SK-N-DZ (cell line): ENCODE results near the gene AGFG1.

ENCODE experiments used
- DNase-seq: peaks from one replicate; pipeline ENCODE4 v3.0.0-alpha.2; 2015; ENCODE audit warnings: low spot score

Gene AGFG1

DNA sequence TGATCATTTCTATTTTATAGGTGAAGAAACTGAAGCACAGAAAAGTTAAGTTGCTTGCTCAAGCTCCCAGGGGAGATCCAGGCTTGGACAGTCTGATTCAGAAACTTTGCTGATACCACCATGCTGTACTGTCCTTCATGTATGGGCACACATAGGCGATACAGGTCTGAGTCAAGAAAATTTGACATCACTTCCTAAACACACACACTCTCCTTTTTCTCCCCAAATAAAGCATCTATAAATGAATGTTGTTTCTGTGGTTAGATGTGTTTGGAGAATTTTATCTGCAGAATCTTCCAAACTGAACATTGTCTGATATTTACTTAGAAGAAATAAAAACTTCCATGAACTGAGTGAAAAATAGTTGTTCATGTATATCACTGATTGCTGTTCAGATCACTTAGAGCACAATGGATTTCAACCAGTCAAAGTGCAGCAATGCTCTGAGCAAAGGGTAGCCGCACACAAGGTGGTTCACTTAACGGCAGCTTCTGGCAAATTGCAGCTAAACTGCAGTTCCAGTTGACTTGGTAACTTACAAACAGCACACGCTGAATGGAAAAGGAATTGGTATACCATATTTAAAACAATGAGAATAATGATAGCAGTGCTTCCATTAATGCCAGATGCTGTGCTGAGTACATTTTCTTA, 10.0 kb upstream of the AGFG1 start:
- DNase-seq = no peak

GRCh38 chr2:227462462-227462951, 9.4 kb upstream of the AGFG1 start:
- DNase-seq = no peak

DNA sequence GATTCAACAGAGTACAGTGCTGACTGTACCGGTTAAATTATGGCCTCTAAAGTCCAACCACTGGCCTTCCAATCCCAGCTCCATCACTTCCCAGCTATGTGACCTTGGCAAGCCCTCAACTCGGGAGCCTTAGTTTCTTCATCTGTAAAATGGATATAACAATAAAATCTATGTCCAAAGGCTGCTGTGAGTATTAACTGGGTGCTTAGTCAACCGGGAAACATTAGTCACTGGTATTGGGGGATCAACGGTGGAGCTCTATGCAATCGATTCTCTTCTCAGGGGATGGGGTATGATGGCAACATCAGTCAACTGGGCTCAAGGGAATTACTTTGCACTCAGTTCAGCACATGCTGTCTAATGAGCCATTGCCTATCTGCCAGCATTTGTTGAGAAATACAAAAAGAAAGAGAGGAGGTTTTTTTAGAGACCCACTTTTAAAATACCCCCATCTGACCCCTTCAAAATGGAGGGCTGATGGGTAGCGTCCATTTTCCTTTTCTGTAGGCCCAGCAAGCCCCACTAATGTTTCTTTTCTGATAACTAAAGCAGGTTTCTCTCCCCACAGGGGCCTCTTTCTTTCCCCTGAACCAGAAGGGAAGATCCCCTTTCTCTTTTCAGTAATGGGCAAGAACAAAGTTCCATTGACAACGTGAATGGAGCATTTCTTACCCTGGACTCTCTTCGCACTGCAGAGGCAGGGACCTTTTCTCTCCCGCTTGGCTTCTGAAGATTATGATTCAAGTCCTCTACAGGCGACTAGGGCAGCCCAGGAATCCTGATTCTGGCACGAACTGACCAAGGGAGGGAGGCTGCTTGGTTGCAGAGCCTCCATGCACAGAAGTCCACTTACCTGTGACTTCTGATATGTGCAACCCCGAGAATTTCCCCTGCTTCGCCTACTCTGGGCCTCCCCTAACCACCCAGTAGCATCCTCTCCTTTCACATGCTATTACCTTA, 8.7 kb upstream of the AGFG1 start:
- DNase-seq = no peak

DNA sequence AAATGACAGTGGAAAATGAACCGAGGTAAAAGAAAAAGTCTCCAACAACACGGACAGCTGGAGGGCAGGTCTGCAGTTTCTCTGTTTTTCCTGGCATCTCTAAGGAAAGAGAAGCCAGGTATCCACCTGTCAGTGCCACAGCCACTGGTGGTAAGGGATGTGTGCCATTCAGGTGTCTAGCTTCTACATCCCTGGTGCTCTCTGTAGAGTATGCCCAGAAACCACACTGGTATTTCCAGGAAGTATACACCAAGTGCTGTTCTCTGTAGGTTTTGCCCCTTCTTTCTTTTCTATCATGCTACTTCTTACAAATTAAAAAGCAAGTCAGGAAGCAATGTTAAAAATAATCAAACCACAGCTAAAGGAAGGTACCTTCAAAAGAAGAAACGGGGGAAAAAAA, 7.6 kb upstream of the AGFG1 start:
- DNase-seq = no peak

DNA sequence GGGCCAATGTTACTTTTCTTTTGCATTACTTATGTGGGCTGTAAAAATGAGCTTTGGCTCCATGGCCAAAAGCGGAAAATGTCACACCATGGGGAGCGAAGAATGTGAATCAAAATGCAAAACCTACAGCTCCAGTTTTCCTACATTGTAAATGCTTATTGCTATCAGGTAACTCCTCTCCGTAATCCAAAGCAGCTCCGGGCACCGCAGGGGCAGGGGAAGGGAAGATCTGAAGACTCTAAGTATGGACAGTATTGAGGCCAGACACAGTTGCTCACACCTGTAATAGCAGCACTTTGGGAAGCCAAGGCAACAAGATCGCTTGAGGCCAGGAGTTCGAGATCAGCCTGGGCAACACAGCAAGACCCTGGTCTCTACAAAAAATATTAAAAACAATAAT, 7.1 kb upstream of the AGFG1 start:
- DNase-seq = no peak

DNA sequence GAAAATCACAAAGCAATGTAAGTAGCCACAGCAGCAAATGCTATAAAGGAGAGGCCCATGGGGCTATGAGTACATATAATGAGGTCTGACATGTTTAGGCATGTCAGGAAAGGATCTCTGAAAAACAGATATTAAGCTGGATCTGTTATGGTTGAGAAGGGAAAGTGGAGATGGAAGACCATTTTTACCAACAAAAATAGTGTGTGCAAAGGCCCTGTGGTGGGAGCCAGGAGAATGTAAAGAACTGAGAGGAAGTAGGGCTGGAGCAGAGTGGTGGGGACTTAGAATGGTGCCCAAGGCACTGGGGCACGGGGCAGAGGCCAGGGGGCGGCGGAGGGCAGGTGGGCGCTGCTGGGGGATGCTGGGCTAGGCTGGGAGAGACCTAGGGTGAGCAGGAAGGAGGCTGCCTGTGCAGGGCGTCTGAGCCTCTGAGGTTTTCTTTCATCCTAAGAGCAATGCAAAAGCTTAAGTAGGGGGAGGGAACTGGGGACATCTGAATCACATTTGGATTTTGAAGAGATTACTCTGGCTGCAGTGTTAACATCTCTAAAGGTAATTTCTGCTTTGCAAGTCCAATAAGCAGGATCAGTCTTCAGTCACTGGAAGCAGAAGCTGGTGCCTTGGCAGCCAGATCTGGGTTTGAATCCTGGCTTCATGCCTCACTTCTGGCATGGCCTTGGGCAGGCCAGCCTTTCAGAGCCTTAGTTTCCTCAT, 4.9 kb upstream of the AGFG1 start:
- DNase-seq = no peak

DNA sequence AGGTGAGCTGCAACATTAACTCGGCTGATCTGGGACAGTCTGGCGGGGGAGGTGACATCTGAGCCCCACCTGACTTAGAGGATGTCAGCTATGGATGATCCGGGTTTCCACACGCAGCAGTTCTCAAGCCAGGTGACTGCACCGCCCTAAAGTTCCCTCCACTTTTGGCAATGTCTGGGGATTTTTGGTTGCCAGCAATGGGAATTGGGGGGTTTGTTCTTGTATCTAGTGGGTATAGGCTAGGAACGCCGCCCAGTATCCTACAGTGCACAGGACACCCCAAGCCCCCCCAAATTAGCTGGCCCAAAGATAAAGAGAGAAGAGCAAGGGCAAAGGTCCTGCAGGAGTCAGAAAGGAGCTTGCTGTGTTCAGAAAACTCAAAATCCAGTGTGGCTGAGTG, 544 bp upstream of the AGFG1 start:
- no peak for DNase-seq

DNA sequence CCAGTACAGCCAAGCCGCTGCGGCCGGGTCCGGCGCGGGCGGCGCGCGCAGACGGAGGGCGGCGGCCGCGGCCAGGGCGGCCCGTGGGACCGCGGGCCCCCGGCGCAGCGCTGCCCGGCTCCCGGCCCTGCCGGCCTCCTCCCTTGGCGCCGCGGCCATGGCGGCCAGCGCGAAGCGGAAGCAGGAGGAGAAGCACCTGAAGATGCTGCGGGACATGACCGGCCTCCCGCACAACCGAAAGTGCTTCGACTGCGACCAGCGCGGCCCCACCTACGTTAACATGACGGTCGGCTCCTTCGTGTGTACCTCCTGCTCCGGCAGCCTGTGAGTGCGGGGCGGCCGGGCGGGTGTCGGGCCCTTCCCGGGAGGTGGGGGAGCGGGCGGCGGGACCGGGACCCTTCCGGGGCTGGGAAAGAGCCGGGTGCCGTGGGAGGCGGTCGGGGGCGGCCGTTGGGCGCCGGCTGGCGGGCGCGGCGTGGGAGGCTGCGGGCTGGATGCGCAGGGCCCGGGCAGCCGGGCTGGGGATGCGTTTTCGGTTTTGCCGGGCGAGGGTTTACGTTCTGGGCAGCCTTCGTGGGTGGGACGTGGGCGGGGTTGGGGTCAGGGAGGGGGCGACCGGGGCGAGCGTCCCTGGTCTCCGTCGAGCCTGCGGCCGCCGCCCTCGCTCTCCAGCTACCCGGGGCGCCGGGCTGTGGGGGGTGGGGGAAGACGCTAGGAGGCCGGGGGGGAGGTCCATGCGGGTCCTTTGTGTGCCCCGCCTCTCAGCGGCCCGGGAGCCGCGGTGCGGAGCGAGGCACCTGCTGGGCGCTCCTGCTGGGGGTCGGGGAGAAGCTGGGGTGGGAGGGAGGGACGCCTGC, 537 bp downstream of the AGFG1 start:
- peak; percentile 15 for DNase-seq

- DNase-seq = peak; percentile 26
These were observed 1.1 kb downstream of the AGFG1 start for GRCh38 chr2:227473122-227473461.

DNA sequence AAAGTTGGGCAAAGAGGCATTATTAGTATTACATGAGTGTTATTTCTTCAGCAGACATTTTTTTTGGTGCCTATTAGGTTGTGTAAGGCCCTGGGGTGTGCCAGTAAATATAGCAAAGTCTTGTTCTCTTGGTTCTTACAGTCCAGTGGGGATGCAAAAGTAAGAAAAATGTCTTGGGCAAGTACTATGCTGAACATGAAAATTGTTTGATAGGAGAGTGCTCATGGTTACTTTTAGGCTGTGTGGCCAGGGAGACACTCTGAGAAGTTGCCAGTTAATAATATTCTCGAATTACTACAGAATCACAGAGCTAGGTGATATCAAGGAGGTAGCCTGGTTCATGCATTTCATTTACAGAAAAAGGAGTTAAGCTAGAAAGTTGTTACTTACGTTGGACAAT, 1.9 kb downstream of the AGFG1 start:
- DNase-seq = no peak

DNA sequence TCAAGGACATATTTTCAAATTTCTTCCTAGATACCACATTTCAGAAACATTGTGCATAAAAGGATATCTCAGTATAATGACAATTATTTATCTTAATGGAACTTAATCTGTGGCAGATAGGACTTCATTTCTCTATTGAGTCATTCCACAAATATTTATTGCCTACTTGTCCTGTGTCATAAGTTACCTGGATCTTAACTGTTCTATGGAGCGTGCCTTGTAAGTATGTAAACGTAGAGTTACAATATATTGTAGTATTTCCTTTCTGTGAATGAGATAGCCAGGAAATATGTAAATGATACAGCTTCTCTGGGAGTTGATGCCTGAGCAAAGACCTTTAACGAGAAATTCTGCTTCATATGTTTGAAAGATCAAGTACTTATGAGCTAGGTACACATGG, 2.5 kb downstream of the AGFG1 start:
- DNase-seq = no peak

DNA sequence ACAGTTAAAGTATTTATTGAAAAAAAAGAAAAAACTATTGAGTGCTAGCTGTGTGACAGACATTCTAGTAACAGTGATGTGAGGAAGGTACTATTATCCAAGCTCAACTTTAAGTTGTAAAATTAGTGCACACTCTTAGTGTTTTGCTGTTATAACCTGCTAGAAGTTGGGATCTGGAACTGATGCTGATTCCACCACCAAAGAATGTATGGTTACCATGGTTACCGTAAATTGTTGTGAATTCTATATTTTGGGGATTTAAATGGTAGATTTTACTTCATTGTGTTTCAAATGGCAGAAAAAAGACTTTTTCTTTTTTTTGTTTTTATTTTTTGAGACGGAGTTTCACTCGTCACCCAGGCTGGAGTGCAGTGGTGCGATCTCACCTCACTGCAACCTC, 5.3 kb downstream of the AGFG1 start:
- DNase-seq = no peak

DNA sequence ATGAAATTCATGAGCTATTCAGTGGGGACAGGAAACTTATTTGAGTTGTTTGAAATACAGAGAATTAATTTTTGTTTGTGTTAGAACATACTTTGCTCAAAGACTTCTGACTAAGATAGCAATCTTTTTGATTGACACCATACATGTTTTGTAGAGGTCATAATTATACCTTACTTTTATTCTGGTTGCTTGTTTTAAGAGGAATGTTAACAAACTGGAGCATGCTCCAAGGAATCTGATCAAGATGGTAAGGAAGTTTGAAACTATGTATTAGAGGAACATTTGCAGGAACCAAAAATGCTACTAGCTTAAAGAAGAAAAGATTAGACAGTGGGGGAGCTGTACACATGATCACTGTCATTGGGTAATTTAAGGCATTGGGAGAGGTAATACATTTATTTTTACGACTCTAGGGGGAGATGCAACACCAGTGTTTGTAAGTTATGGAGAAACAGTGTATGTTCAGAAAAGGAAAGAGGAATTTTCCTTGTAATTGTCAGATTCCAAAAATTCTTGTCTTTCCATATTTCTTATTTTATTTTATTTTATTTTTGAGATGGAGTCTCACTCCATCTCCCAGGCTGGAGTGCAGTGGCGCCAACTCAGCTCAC, 8.0 kb downstream of the AGFG1 start:
- DNase-seq = peak; percentile 2

DNA sequence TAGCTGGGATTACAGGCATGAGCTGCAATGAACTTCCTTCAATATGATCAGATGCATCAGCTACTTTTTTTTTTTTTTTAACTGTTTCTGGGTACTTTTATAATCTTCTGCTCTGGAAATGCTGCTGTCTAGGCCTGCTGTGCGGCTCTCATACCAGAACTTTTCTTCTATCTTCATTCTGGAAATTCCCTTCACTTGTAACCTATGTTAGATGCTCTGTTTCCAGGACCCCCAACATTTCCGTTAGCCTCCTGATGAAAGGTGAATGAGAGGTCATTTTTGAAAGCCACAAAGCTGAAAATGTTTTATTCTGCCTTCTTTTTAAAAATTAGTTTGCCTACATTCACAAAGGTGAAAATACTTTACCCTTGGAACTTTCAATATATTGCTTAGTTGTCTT, 8.6 kb downstream of the AGFG1 start:
- DNase-seq = no peak

DNA sequence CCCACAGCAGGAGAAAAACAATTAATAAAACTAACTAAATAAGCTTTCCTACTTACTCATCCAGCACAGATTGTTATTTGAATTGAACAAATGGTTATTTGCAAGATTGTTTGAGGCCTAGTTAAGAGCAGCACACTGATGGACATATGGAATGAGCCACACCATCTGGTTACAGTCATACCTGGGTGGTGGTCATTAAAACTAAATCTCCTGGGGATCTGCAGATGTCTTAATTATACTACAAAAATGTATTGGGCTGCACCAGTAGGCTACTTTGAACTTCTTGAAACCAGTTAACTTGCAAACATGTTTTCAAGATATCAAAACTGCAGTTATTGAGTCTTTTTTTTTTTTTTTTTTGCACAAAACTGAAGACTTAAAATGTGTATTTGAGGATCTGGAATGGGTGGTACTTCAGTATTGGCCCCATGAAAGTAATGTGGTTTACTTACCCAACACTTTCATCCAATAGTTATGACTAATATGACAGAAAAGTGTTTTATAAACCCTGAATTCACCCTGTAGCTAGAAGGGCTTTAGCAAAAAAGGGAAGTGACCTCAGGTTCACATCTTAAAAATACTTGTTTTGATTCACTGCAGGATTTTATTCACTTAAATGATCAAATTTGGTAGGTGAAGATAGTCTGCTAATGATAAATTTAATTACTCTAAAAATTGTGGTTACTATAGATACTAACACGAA, 10.8 kb downstream of the AGFG1 start:
- no peak for DNase-seq

GRCh38 chr2:227485429-227485828, 13.5 kb downstream of the AGFG1 start:
- DNase-seq = no peak

- DNase-seq = no peak
These were observed 14.7 kb downstream of the AGFG1 start for GRCh38 chr2:227486688-227487087.

GRCh38 chr2:227488045-227488444, 16.1 kb downstream of the AGFG1 start:
- no peak for DNase-seq

- DNase-seq = no peak
These were observed 19.4 kb downstream of the AGFG1 start for GRCh38 chr2:227491386-227491785.

- DNase-seq = no peak
These were observed 21.6 kb downstream of the AGFG1 start for GRCh38 chr2:227493524-227493923.
